ENCODE measurements around the gene PCGF5. TPM values are rescaled to one million over a fixed set of nuclear protein-coding genes. Genes with fewer than 3 reads are reported as not detected.

The PCGF5 gene
- total RNA-seq, 1 donor from 2014 or later = 31.2 TPM

DNA sequence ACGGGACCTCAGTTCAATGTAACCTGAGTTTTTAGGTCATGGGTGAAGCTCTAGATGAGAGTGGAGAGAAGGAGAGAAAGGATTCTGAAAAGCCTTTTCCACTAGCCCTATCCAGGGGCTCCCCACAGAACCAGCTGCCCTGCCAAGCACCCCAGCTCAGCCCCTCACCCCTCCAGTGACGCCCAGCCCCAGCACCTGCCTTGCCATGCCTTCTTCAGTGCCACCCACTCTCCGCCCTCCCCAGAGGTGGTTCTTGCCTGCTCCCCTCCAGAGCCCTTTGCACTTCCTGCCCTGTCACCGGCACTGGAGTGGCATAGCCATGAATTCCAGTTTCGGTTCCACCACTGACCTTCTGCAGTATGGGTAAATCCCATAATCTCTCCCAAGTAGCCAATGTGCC, 70.1 kb downstream of the PCGF5 start:
- H3K36me3 Mint-ChIP-seq (ENCODE audit: unreplicated experiment) = no peaks in the 10 kb centered on the region
- no peaks in the 10 kb centered on the region for H3K27me3 Mint-ChIP-seq (ENCODE audit: unreplicated experiment)
- DNase-seq (ENCODE audit: extremely low spot score, unreplicated experiment) = no peak
- H3K4me3 Mint-ChIP-seq (ENCODE audit: unreplicated experiment) = no peak overlapping the region
- no peaks in the 10 kb centered on the region for H3K9me3 Mint-ChIP-seq (ENCODE audit: unreplicated experiment)
- H3K4me1 Mint-ChIP-seq (ENCODE audit: unreplicated experiment) = no peaks in the 10 kb centered on the region
- no peak overlapping the region for H3K27ac Mint-ChIP-seq (ENCODE audit: unreplicated experiment)
- TF ChIP-seq, protein P1, sequence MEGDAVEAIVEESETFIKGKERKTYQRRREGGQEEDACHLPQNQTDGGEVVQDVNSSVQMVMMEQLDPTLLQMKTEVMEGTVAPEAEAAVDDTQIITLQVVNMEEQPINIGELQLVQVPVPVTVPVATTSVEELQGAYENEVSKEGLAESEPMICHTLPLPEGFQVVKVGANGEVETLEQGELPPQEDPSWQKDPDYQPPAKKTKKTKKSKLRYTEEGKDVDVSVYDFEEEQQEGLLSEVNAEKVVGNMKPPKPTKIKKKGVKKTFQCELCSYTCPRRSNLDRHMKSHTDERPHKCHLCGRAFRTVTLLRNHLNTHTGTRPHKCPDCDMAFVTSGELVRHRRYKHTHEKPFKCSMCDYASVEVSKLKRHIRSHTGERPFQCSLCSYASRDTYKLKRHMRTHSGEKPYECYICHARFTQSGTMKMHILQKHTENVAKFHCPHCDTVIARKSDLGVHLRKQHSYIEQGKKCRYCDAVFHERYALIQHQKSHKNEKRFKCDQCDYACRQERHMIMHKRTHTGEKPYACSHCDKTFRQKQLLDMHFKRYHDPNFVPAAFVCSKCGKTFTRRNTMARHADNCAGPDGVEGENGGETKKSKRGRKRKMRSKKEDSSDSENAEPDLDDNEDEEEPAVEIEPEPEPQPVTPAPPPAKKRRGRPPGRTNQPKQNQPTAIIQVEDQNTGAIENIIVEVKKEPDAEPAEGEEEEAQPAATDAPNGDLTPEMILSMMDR (IDR thresholded peaks at IDR 0.05) = no peak

DNA sequence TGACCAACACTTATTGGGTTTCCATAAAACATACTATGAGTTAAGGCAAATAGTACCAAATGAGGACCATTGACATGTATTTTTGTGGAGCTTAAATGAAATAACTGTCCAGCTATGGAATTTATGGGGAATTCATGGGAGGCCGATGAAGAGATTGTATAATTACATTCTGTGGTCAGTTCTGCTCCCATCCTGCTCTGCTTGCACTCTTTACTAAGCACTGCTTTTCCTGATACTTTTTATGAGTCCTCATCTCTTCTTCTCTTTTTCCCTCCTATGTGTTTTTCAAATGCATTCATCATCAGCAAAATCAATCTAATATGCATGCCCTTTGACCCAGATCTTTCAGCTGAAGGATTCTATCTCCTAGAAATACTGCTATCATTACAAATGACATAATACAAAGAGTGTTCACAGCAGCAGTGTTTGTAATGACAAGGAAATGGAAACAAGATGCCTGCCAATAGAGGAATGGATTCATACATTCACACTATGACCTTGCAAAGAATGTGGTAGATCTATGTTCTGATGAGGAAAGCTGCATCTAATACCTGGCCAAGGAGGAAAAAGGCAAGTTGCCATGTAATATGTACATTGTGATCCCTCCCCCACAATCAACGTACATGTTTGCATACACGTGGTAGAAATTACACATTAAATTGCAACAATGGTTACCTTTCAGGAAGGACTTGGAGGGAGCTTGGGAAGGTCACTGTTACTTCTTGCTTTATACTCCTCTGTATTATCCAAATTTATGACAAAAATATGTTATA, 73.9 kb downstream of the PCGF5 start:
- H3K27ac Mint-ChIP-seq (ENCODE audit: unreplicated experiment) = no peak overlapping the region
- H3K27me3 Mint-ChIP-seq (ENCODE audit: unreplicated experiment) = no peaks in the 10 kb centered on the region
- H3K9me3 Mint-ChIP-seq (ENCODE audit: unreplicated experiment) = no peaks in the 10 kb centered on the region
- no peak overlapping the region for H3K4me3 Mint-ChIP-seq (ENCODE audit: unreplicated experiment)
- DNase-seq (ENCODE audit: extremely low spot score, unreplicated experiment) = no peak
- peaks cover 10% of the 10 kb centered on the region for H3K4me1 Mint-ChIP-seq (ENCODE audit: unreplicated experiment)
- H3K36me3 Mint-ChIP-seq (ENCODE audit: unreplicated experiment) = no peaks in the 10 kb centered on the region
- TF ChIP-seq, protein P1 (IDR thresholded peaks at IDR 0.05) = no peak

DNA sequence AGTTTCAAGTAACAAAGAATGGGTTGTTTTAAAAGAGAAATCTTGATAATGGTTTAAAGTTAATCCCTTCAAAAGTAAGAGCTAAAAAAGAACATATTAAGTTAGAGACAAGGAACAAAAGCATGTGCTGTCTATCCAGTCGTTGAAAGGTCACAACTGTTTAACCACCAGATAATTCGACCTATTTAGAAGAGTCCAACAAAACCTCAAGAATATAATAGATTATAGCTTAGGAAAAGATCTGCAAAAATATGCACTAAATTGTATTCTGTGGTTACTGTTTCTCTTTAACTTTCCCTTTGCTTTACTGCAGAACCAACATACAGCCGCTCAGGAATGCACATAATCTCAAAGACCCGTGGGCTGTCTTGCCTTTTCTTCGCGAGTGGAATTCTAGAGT, 74.9 kb downstream of the PCGF5 start:
- Mint-ChIP-seq H3K27me3 (ENCODE audit: unreplicated experiment) (no peaks in the 10 kb centered on the region), H3K9me3 (ENCODE audit: unreplicated experiment) (no peaks in the 10 kb centered on the region), H3K4me1 (ENCODE audit: unreplicated experiment) (peaks cover 11% of the 10 kb centered on the region), H3K4me3 (ENCODE audit: unreplicated experiment) (no peak overlapping the region), H3K36me3 (ENCODE audit: unreplicated experiment) (no peaks in the 10 kb centered on the region), H3K27ac (ENCODE audit: unreplicated experiment) (no peak overlapping the region)
- TF ChIP-seq, protein P1 (IDR thresholded peaks at IDR 0.05) = no peak
- no peak for DNase-seq (ENCODE audit: extremely low spot score, unreplicated experiment)

DNA sequence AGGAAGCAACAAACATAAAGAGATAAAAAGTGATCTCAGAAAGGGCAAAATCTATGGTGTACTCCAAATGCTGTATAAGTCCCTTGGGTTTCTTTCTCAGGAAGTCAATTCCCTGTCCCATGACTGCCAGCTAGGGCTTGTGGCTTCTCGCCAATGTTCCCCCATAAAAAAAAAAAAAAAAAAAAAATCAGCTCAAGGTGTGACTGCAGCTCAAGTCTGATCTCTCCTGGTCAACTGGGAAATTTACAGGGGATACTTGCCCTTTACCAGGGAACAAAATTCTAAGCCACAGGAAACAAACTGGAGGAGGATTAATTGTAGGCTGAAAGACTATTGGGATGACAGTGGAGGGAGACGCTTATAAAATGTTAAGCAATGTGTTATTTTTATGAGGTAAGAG, 76.0 kb downstream of the PCGF5 start:
- DNase-seq (ENCODE audit: extremely low spot score, unreplicated experiment) = no peak
- H3K9me3 Mint-ChIP-seq (ENCODE audit: unreplicated experiment) = no peaks in the 10 kb centered on the region
- H3K27ac Mint-ChIP-seq (ENCODE audit: unreplicated experiment) = no peak overlapping the region
- H3K4me1 Mint-ChIP-seq (ENCODE audit: unreplicated experiment) = peaks cover 11% of the 10 kb centered on the region
- TF ChIP-seq, protein P1 (IDR thresholded peaks at IDR 0.05) = peak; percentile 25
- H3K4me3 Mint-ChIP-seq (ENCODE audit: unreplicated experiment) = no peak overlapping the region
- no peaks in the 10 kb centered on the region for H3K36me3 Mint-ChIP-seq (ENCODE audit: unreplicated experiment)
- H3K27me3 Mint-ChIP-seq (ENCODE audit: unreplicated experiment) = no peaks in the 10 kb centered on the region

DNA sequence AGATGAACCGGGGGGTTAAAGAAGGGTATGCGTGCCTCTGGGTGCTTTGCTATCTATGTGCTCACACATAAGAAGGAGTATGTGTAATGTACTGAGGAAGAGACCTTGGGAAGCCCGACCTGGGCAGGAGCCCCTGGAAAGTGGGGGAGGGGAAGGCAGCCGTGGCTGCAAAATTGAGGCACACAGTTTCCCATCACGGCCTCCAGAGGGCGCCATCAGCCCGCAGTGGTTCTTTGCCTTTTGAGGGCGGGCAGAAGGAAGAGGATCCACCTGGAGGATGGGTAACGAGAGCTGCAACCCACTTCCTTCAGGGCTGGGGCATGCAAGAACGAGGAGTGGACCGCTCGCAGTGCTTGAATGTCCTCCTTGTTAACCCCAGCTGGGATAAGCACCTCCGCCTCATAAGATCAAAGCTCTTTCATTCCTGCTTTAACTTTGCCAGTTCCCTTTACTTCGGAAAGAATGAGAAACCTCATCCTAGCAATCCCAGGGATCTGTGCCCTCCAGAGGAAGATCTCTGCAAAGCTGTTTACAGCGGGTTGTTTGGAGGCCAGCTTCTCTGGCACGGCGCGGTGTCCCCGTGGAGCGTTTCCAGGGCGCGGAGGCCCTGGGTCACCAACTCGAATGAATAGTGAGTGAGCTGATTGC, 77.9 kb downstream of the PCGF5 start:
- H3K27ac Mint-ChIP-seq (ENCODE audit: unreplicated experiment) = peak overlapping the region; percentile 58
- H3K4me1 Mint-ChIP-seq (ENCODE audit: unreplicated experiment) = peaks cover 11% of the 10 kb centered on the region
- no peaks in the 10 kb centered on the region for H3K36me3 Mint-ChIP-seq (ENCODE audit: unreplicated experiment)
- peak overlapping the region; percentile 72 for H3K4me3 Mint-ChIP-seq (ENCODE audit: unreplicated experiment)
- TF ChIP-seq, protein P1 (IDR thresholded peaks at IDR 0.05) = peak; percentile 92
- no peaks in the 10 kb centered on the region for H3K9me3 Mint-ChIP-seq (ENCODE audit: unreplicated experiment)
- DNase-seq (ENCODE audit: extremely low spot score, unreplicated experiment) = peak; percentile 93
- no peaks in the 10 kb centered on the region for H3K27me3 Mint-ChIP-seq (ENCODE audit: unreplicated experiment)
